HepG2 (cell line): ENCODE results near the gene MTHFD1. TPM values are rescaled to one million over a fixed set of nuclear protein-coding genes. Genes with fewer than 3 reads are reported as not detected.

Experiments used
- DMAP1 ChIP-seq: IDR thresholded peaks from 2 replicates; pipeline ENCODE4 v1.6.1; 2016
- FOXC1 ChIP-seq: sonication (generic); formaldehyde crosslinking; IDR thresholded peaks from 2 replicates; pipeline ENCODE4 v1.8.0; 2022; ENCODE audit warnings: mild to moderate bottlenecking, missing genetic modification reagents, borderline replicate concordance
- HIVEP1 ChIP-seq: sonication (generic); formaldehyde crosslinking; IDR thresholded peaks from 2 replicates; pipeline ENCODE4 v1.4.0; 2020; ENCODE audit warnings: mild to moderate bottlenecking, missing genetic modification reagents
- MEF2D ChIP-seq: sonication (generic); formaldehyde crosslinking; IDR thresholded peaks from 2 replicates; pipeline ENCODE4 v1.5.1; 2020; ENCODE audit warnings: mild to moderate bottlenecking, missing genetic modification reagents
- MXD4 ChIP-seq: IDR thresholded peaks from 2 replicates; pipeline ENCODE4 v1.6.1; 2016; ENCODE audit warnings: mild to moderate bottlenecking, missing biosample characterization, missing genetic modification reagents
- MYNN ChIP-seq: sonication (generic); formaldehyde crosslinking; IDR thresholded peaks from 2 replicates; pipeline ENCODE4 v1.4.0; 2020; ENCODE audit warnings: mild to moderate bottlenecking, low read depth, missing genetic modification reagents
- MYPOP ChIP-seq: sonication (generic); formaldehyde crosslinking; IDR thresholded peaks from 2 replicates; pipeline ENCODE4 v1.8.1; 2023; ENCODE audit warnings: mild to moderate bottlenecking, moderate library complexity, missing genetic modification reagents
- NBN ChIP-seq: fragments of 450-650 bp; conservative IDR thresholded peaks from 2 replicates; pipeline ENCODE4 v1.6.1; 2017
- NCOA2 ChIP-seq: sonication (generic); formaldehyde crosslinking; IDR thresholded peaks from 2 replicates; pipeline ENCODE4 v1.8.0; 2022; ENCODE audit warnings: inconsistent platforms
- POLR2AphosphoS5 ChIP-seq: IDR thresholded peaks from 2 replicates; pipeline ENCODE4 v1.6.1; 2012; ENCODE audit warnings: low read depth, low read length
- RELA ChIP-seq: sonication (generic); formaldehyde crosslinking; IDR thresholded peaks from 2 replicates; pipeline ENCODE4 v1.4.0; 2020; ENCODE audit warnings: missing genetic modification reagents
- SAFB2 ChIP-seq: sonication (generic); formaldehyde crosslinking; IDR thresholded peaks from 2 replicates; pipeline ENCODE4 v1.5.1; 2020; ENCODE audit warnings: missing genetic modification reagents, low read depth, mild to moderate bottlenecking, borderline replicate concordance
- SNAPC5 ChIP-seq: sonication (generic); formaldehyde crosslinking; IDR thresholded peaks from 2 replicates; pipeline ENCODE4 v1.8.1; 2023; ENCODE audit warnings: mild to moderate bottlenecking, missing genetic modification reagents, borderline replicate concordance
- SYNCRIP ChIP-seq: fragments of 200-400 bp; formaldehyde crosslinking; IDR thresholded peaks from 2 replicates; pipeline ENCODE4 v1.6.1; 2018; ENCODE audit warnings: mild to moderate bottlenecking, low read depth, low read length; ENCODE audit not compliant: insufficient read depth
- TEAD2 ChIP-seq: sonication (generic); formaldehyde crosslinking; IDR thresholded peaks from 2 replicates; pipeline ENCODE4 v1.9.0; 2021; ENCODE audit warnings: missing genetic modification reagents
- THYN1 ChIP-seq: sonication (generic); formaldehyde crosslinking; IDR thresholded peaks from 2 replicates; pipeline ENCODE4 v1.8.1; 2023; ENCODE audit warnings: low read depth, mild to moderate bottlenecking, moderate library complexity, missing genetic modification reagents, borderline replicate concordance
- TSC22D2 ChIP-seq: sonication (generic); formaldehyde crosslinking; IDR thresholded peaks from 2 replicates; pipeline ENCODE4 v1.5.1; 2020; ENCODE audit warnings: missing genetic modification reagents, mild to moderate bottlenecking, borderline replicate concordance
- ZEB1 ChIP-seq: IDR thresholded peaks from 2 replicates; pipeline ENCODE4 v1.6.1; 2012; ENCODE audit warnings: mild to moderate bottlenecking, low read depth, inconsistent platforms; ENCODE audit not compliant: insufficient replicate concordance
- ZFP36L2 ChIP-seq: sonication (generic); formaldehyde crosslinking; IDR thresholded peaks from 2 replicates; pipeline ENCODE4 v1.4.0; 2020; ENCODE audit warnings: missing genetic modification reagents
- ZFY ChIP-seq: sonication (generic); formaldehyde crosslinking; IDR thresholded peaks from 2 replicates; pipeline ENCODE4 v1.4.0; 2020; ENCODE audit warnings: missing genetic modification reagents
- ZMAT3 ChIP-seq: sonication (generic); formaldehyde crosslinking; conservative IDR thresholded peaks from 2 replicates; pipeline ENCODE4 v1.7.0; 2021; ENCODE audit warnings: missing genetic modification reagents
- ZNF17 ChIP-seq: sonication (generic); formaldehyde crosslinking; IDR thresholded peaks from 2 replicates; pipeline ENCODE4 v1.5.0; 2020; ENCODE audit warnings: mild to moderate bottlenecking, missing genetic modification reagents
- ZNF335 ChIP-seq: sonication (generic); formaldehyde crosslinking; IDR thresholded peaks from 2 replicates; pipeline ENCODE4 v1.4.0; 2020; ENCODE audit warnings: missing genetic modification reagents
- ZNF431 ChIP-seq: sonication (generic); formaldehyde crosslinking; IDR thresholded peaks from 2 replicates; pipeline ENCODE4 v1.9.0; 2022; ENCODE audit warnings: missing genetic modification reagents, low read depth, mild to moderate bottlenecking, borderline replicate concordance
- ZNF563 ChIP-seq: sonication (generic); formaldehyde crosslinking; IDR thresholded peaks from 2 replicates; pipeline ENCODE4 v1.8.0; 2022; ENCODE audit warnings: mild to moderate bottlenecking, moderate library complexity, missing genetic modification reagents
- ZNF790 ChIP-seq: sonication (generic); formaldehyde crosslinking; IDR thresholded peaks from 2 replicates; pipeline ENCODE4 v1.8.0; 2022; ENCODE audit warnings: missing genetic modification reagents, mild to moderate bottlenecking, borderline replicate concordance
- ZNF839 ChIP-seq: sonication (generic); formaldehyde crosslinking; IDR thresholded peaks from 2 replicates; pipeline ENCODE4 v1.4.0; 2020; ENCODE audit warnings: missing genetic modification reagents, mild to moderate bottlenecking, borderline replicate concordance
- ZSCAN29 ChIP-seq: sonication (generic); formaldehyde crosslinking; conservative IDR thresholded peaks from 2 replicates; pipeline ENCODE4 v1.4.0; 2020; ENCODE audit warnings: mild to moderate bottlenecking, missing genetic modification reagents
- ZXDC ChIP-seq: sonication (generic); formaldehyde crosslinking; IDR thresholded peaks from 2 replicates; pipeline ENCODE4 v1.5.0; 2020; ENCODE audit warnings: mild to moderate bottlenecking, missing genetic modification reagents
- polyA plus RNA-seq, 8 experiments: library from polyadenylated mRNA; depleted of rRNA in 3 of 8; stranded (reverse) in 7 of 8; unstranded in 1 of 8; fragments of >200 nt; fragmentation: Illumina TruSeq in 4 of 8; extraction: Trizol in 4 of 8; gene quantifications; 2 replicates each; pipeline versions ENCODE4 v1.2.1 to v1.2.3, GENCODE V29; 2011 to 2016; ENCODE audit warnings: low read depth in 4 of 8, missing spikeins in 1 of 8, mixed read lengths in 1 of 8; ENCODE audit not compliant: insufficient read depth in 1 of 8
- total RNA-seq, 5 experiments: library from RNA; depleted of rRNA; stranded (reverse); fragments of >200 nt; fragmentation: Illumina TruSeq; extraction: Trizol; gene quantifications; 2 replicates each; pipeline ENCODE4 v1.2.3, GENCODE V29; 2016; ENCODE audit warnings: low read depth in 1 of 5

The MTHFD1 gene
- total and polyA plus RNA-seq, 2 of the 13 experiments (the other 11 are each of a cell fraction or from before 2014, with no cell fraction given): 31.0 to 106 TPM

GRCh38 chr14:64338616-64339316 lies 49.4 kb upstream of the MTHFD1 start (continued):
- TF ChIP-seq TSC22D2 (CRISPR knock-in tag) (no peak), MYPOP (no peak), THYN1 (CRISPR knock-in tag) (no peak), ZXDC (CRISPR knock-in tag) (no peak), MYNN (CRISPR knock-in tag) (no peak), POLR2AphosphoS5 (peak; percentile 90), ZNF431 (CRISPR knock-in tag) (peak; percentile 73; the same call in 1 of the 2 replicates), FOXC1 (CRISPR knock-in tag) (no peak; the same call in 1 of the 2 replicates), ZFP36L2 (CRISPR knock-in tag) (no peak), TEAD2 (CRISPR knock-in tag) (no peak), HIVEP1 (CRISPR knock-in tag) (no peak; the same call in none of the 2 replicates), ZNF839 (peak; percentile 58; the same call in 1 of the 2 replicates), ZNF563 (CRISPR knock-in tag) (no peak), ZNF17 (CRISPR knock-in tag) (no peak), ZEB1 (no peak), ZSCAN29 (CRISPR knock-in tag) (peak; percentile 47; the same call in 1 of the 2 replicates), RELA (no peak), SYNCRIP (no peak), MEF2D (CRISPR knock-in tag) (peak; percentile 64; the same call in 1 of the 2 replicates), DMAP1 (CRISPR knock-in tag) (peak; percentile 61; the same call in 1 of the 2 replicates), SAFB2 (CRISPR knock-in tag) (peak; percentile 30; the same call in 1 of the 2 replicates), ZFY (CRISPR knock-in tag) (peak; percentile 82), NCOA2 (CRISPR knock-in tag) (0 out of 2 replicates have a peak, but pooled peaks have one; percentile 27), SNAPC5 (no peak), MXD4 (CRISPR knock-in tag) (no peak; the same call in 1 of the 2 replicates), ZMAT3 (CRISPR knock-in tag) (no peak), NBN (no peak), ZNF335 (CRISPR knock-in tag) (no peak), ZNF790 (CRISPR knock-in tag) (no peak)
